Stomach (tissue), 4 donors: ENCODE measurements around the gene LRCH1.

Source experiments
- CTCF ChIP-seq, 7 experiments: fragments of 450-650 bp in 4 of 7; fragments of 200-600 bp in 3 of 7; sonication (generic) in 3 of 7; IDR thresholded peaks; one replicate each; pipeline ENCODE4 v1.5.1; 2016 to 2019; ENCODE audit warnings: antibody characterized with exemption in 7 of 7, control low read depth in 2 of 7, mild to moderate bottlenecking in 1 of 7
- EP300 ChIP-seq: sonication (generic); formaldehyde crosslinking; IDR thresholded peaks from one replicate; pipeline ENCODE4 v1.6.1; 2017; ENCODE audit warnings: antibody characterized with exemption
- POLR2A ChIP-seq, 4 donors: fragments of 450-650 bp; IDR thresholded peaks; one replicate each; pipeline ENCODE4 v1.6.1; 2016; ENCODE audit warnings: antibody characterized with exemption in 4 of 4, control low read depth in 2 of 4, mild to moderate bottlenecking in 1 of 4, moderate library complexity in 1 of 4
- POLR2AphosphoS5 ChIP-seq, 3 donors: sonication (generic); formaldehyde crosslinking; IDR thresholded peaks; one replicate each; pipeline ENCODE4 v1.6.1; 2016; ENCODE audit warnings: antibody characterized with exemption in 3 of 3

- no peak for TF ChIP-seq CTCF (IDR thresholded peaks at IDR 0.05)
- TF ChIP-seq POLR2A (IDR thresholded peaks at IDR 0.05) = no peak
- TF ChIP-seq POLR2AphosphoS5 (IDR thresholded peaks at IDR 0.05) = no peak
- no peak for TF ChIP-seq EP300
Measured at GRCh38 chr13:46628622-46629365, 75.8 kb downstream of the LRCH1 start.
